GM18873 (cell line): Measurements from ENCODE around the gene TSPY8.
"Not testable (repeated sequence)": the region's sequence is repeated elsewhere in the genome, so short reads cannot be mapped to it uniquely, and the experiment has no call there.

ENCODE experiments used
- ATAC-seq: cut with Tn5 transposase; IDR thresholded peaks from one replicate; pipeline ENCODE4 v1.9.1; 2021; ENCODE audit warnings: mild to moderate bottlenecking, moderate library complexity, moderate number of reproducible peaks; ENCODE audit not compliant: unreplicated experiment, low FRiP score

The TSPY8 gene

GRCh38 chrY:9357497-9357896 is at the start of gene TSPY8:
TSS of gene TSPY8 (plus strand) at chrY:9357797. CDS start at chrY:9357843, 46 bp downstream.
- not testable (repeated sequence) for ATAC-seq

GRCh38 chrY:9320996-9321395 is 36.6 kb upstream of the TSPY8 start:
- no peak for ATAC-seq

GRCh38 chrY:9337164-9337563 is 20.4 kb upstream of the TSPY8 start, which contains the start of gene TSPY4:
TSS of gene TSPY4 (plus strand) at chrY:9337464. CDS start at chrY:9337510, 46 bp downstream.
- not testable (repeated sequence) for ATAC-seq

- not testable (repeated sequence) for ATAC-seq
These were observed 38.9 kb downstream of the TSPY8 start for GRCh38 chrY:9396527-9396926.

- not testable (repeated sequence) for ATAC-seq
These were observed 40.5 kb downstream of the TSPY8 start, which contains the start of gene TSPY3 for GRCh38 chrY:9398121-9398520. TSS of gene TSPY3 (plus strand) at chrY:9398421. CDS start at chrY:9398467, 46 bp downstream.
